HEK293 (cell line): ENCODE results near the gene WAPL.

Experiments used
- BCL11A ChIP-seq: fragments of 450-650 bp; formaldehyde crosslinking; IDR thresholded peaks from 2 replicates; pipeline ENCODE4 v1.5.1; 2016; ENCODE audit warnings: low read depth, missing biosample characterization, missing genetic modification characterization
- GLI2 ChIP-seq: fragments of 450-650 bp; formaldehyde crosslinking; IDR thresholded peaks from 2 replicates; pipeline ENCODE4; 2017; ENCODE audit warnings: missing biosample characterization, missing genetic modification characterization, low read depth, borderline replicate concordance
- IKZF3 ChIP-seq: fragments of 450-650 bp; IDR thresholded peaks from 2 replicates; pipeline ENCODE4 v1.5.0; 2018; ENCODE audit warnings: missing biosample characterization, mild to moderate bottlenecking, missing genetic modification characterization, moderate library complexity
- KLF10 ChIP-seq: fragments of 450-650 bp; IDR thresholded peaks from 2 replicates; pipeline ENCODE4 v1.5.1; 2018; ENCODE audit warnings: missing biosample characterization, mild to moderate bottlenecking, missing genetic modification characterization
- REPIN1 ChIP-seq: fragments of 450-650 bp; formaldehyde crosslinking; IDR thresholded peaks from 2 replicates; pipeline ENCODE4 v1.5.1; 2017; ENCODE audit warnings: missing biosample characterization, missing genetic modification characterization, low read depth
- SP7 ChIP-seq: fragments of 450-650 bp; formaldehyde crosslinking; IDR thresholded peaks from 2 replicates; pipeline ENCODE4 v1.5.1; 2016; ENCODE audit warnings: missing biosample characterization, missing genetic modification characterization
- TRIM28 ChIP-seq: IDR thresholded peaks from 2 replicates; pipeline ENCODE4 v1.6.1; 2011; ENCODE audit warnings: low read length, control low read depth, borderline replicate concordance
- YY1 ChIP-seq: fragments of 450-650 bp; formaldehyde crosslinking; IDR thresholded peaks from 2 replicates; pipeline ENCODE4 v1.5.1; 2018; ENCODE audit warnings: missing biosample characterization, missing genetic modification characterization
- ZBTB8A ChIP-seq: fragments of 450-650 bp; formaldehyde crosslinking; IDR thresholded peaks from 2 replicates; pipeline ENCODE4 v1.5.1; 2016; ENCODE audit warnings: missing biosample characterization, missing genetic modification characterization
- ZEB2 ChIP-seq: fragments of 450-650 bp; formaldehyde crosslinking; IDR thresholded peaks from 2 replicates; pipeline ENCODE4 v1.5.1; 2016; ENCODE audit warnings: missing biosample characterization, missing genetic modification characterization
- ZNF140 ChIP-seq: fragments of 450-650 bp; formaldehyde crosslinking; IDR thresholded peaks from 2 replicates; pipeline ENCODE4 v1.5.1; 2016; ENCODE audit warnings: missing biosample characterization, missing genetic modification characterization
- ZNF2 ChIP-seq: fragments of 450-650 bp; formaldehyde crosslinking; IDR thresholded peaks from 2 replicates; pipeline ENCODE4 v1.5.1; 2016; ENCODE audit warnings: missing biosample characterization, missing genetic modification characterization
- ZNF24 ChIP-seq: fragments of 450-650 bp; formaldehyde crosslinking; IDR thresholded peaks from 2 replicates; pipeline ENCODE4 v1.5.1; 2016; ENCODE audit warnings: missing biosample characterization, missing genetic modification characterization
- ZNF292 ChIP-seq: fragments of 450-650 bp; formaldehyde crosslinking; IDR thresholded peaks from 2 replicates; pipeline ENCODE4 v1.5.1; 2016; ENCODE audit warnings: low read depth, missing biosample characterization, missing genetic modification characterization, borderline replicate concordance
- ZNF302 ChIP-seq: fragments of 450-650 bp; formaldehyde crosslinking; IDR thresholded peaks from 2 replicates; pipeline ENCODE4 v1.5.1; 2016; ENCODE audit warnings: missing biosample characterization, missing genetic modification characterization, low read depth
- ZNF404 ChIP-seq: fragments of 450-650 bp; formaldehyde crosslinking; IDR thresholded peaks from 2 replicates; pipeline ENCODE4 v1.5.1; 2017; ENCODE audit warnings: missing biosample characterization, missing genetic modification characterization
- ZNF426 ChIP-seq: fragments of 450-650 bp; formaldehyde crosslinking; IDR thresholded peaks from 2 replicates; pipeline ENCODE4 v1.5.1; 2017; ENCODE audit warnings: missing biosample characterization, missing genetic modification characterization, mild to moderate bottlenecking, inconsistent platforms, moderate library complexity
- ZNF473 ChIP-seq: fragments of 450-650 bp; formaldehyde crosslinking; IDR thresholded peaks from 2 replicates; pipeline ENCODE4 v1.5.1; 2017; ENCODE audit warnings: missing biosample characterization, missing genetic modification characterization
- ZNF560 ChIP-seq: fragments of 450-650 bp; formaldehyde crosslinking; IDR thresholded peaks from 2 replicates; pipeline ENCODE4 v1.5.1; 2017; ENCODE audit warnings: missing biosample characterization, missing genetic modification characterization, borderline replicate concordance
- ZNF585B ChIP-seq: fragments of 450-650 bp; formaldehyde crosslinking; IDR thresholded peaks from 2 replicates; pipeline ENCODE4 v1.5.1; 2016; ENCODE audit warnings: missing biosample characterization, missing genetic modification characterization
- ZNF629 ChIP-seq: fragments of 450-650 bp; formaldehyde crosslinking; IDR thresholded peaks from 2 replicates; pipeline ENCODE4 v1.5.1; 2017; ENCODE audit warnings: missing biosample characterization, missing genetic modification characterization
- ZNF654 ChIP-seq: fragments of 450-650 bp; formaldehyde crosslinking; IDR thresholded peaks from 2 replicates; pipeline ENCODE4 v1.5.1; 2016; ENCODE audit warnings: low read depth, missing biosample characterization, missing genetic modification characterization
- ZNF777 ChIP-seq: fragments of 450-650 bp; formaldehyde crosslinking; IDR thresholded peaks from 2 replicates; pipeline ENCODE4 v1.5.1; 2017; ENCODE audit warnings: missing biosample characterization, missing genetic modification characterization, borderline replicate concordance
- ZXDB ChIP-seq: fragments of 450-650 bp; formaldehyde crosslinking; IDR thresholded peaks from 2 replicates; pipeline ENCODE4 v1.5.1; 2016; ENCODE audit warnings: missing biosample characterization, missing genetic modification characterization
- TF ChIP-seq, protein P1 (sequence below): fragments of 450-650 bp; formaldehyde crosslinking; conservative IDR thresholded peaks from 2 replicates; pipeline ENCODE4 v1.5.1; 2016; ENCODE audit warnings: low read depth, missing biosample characterization, missing genetic modification characterization
- TF ChIP-seq, protein P2 (sequence below): fragments of 450-650 bp; formaldehyde crosslinking; IDR thresholded peaks from 2 replicates; pipeline ENCODE4 v1.5.1; 2017; ENCODE audit warnings: missing biosample characterization, missing genetic modification characterization
- TF ChIP-seq, protein P3 (sequence below): fragments of 450-650 bp; formaldehyde crosslinking; IDR thresholded peaks from 2 replicates; pipeline ENCODE4 v1.5.1; 2016; ENCODE audit warnings: missing biosample characterization, missing genetic modification characterization
- TF ChIP-seq, protein P4 (sequence below): fragments of 450-650 bp; formaldehyde crosslinking; IDR thresholded peaks from 2 replicates; pipeline ENCODE4 v1.5.1; 2016; ENCODE audit warnings: missing biosample characterization, missing genetic modification characterization, low read depth
- TF ChIP-seq, protein P5 (sequence below): fragments of 450-650 bp; formaldehyde crosslinking; IDR thresholded peaks from 2 replicates; pipeline ENCODE4 v1.5.1; 2016; ENCODE audit warnings: missing biosample characterization, missing genetic modification characterization
- TF ChIP-seq, protein P6 (sequence below): fragments of 450-650 bp; formaldehyde crosslinking; IDR thresholded peaks from 2 replicates; pipeline ENCODE4 v1.5.1; 2016; ENCODE audit warnings: missing biosample characterization, missing genetic modification characterization

The WAPL gene

DNA sequence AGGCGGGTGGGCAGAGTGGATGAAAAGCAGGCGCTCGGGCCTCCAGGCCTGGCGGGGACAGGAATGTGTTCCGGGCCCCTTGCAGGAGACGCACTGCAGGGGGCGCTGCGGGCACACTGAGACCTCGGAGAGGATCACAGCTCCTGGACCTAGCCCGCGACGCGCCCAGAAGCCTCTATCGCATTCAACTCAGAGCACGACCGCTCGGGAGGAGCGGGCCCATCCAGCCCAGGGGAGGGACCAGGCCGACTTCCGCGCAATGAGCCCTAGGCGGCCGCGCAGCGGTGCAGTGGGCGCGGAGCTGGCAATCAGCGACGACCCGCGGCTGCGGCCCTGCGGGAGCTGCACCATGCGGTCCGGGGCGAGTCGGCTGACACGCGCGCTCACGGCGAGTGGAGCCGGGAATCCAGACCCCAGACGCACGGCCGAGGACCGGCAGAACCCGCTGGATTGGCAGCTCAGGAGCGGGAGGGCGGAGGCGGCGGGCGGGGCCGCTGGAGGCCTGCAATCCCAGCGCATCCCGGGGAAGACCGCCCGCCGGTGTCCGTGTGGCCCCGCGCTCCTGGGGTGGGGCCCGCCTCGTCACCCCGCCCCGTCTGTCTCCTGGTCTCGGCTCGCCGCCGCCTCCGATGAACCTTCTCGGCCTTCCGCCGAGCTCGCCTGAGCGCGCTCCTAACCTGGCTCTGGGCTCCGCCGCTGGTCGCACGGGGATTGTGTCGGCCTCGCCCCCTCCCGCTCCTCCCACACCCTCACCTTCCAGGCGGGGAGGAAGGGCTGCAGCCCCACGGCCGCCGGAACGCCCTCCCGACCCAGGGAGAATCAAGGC is 121.5 kb downstream of the WAPL start (continued):
- no peak for TF ChIP-seq ZNF560
- no peak for TF ChIP-seq ZNF426
- TF ChIP-seq ZNF777 (tag by site-specific recombination): no peak
- TF ChIP-seq ZBTB8A (tag by site-specific recombination): peak; percentile 96
- no peak; the same call in 1 of the 2 replicates for TF ChIP-seq BCL11A (tag by site-specific recombination)
- TF ChIP-seq, protein P1, sequence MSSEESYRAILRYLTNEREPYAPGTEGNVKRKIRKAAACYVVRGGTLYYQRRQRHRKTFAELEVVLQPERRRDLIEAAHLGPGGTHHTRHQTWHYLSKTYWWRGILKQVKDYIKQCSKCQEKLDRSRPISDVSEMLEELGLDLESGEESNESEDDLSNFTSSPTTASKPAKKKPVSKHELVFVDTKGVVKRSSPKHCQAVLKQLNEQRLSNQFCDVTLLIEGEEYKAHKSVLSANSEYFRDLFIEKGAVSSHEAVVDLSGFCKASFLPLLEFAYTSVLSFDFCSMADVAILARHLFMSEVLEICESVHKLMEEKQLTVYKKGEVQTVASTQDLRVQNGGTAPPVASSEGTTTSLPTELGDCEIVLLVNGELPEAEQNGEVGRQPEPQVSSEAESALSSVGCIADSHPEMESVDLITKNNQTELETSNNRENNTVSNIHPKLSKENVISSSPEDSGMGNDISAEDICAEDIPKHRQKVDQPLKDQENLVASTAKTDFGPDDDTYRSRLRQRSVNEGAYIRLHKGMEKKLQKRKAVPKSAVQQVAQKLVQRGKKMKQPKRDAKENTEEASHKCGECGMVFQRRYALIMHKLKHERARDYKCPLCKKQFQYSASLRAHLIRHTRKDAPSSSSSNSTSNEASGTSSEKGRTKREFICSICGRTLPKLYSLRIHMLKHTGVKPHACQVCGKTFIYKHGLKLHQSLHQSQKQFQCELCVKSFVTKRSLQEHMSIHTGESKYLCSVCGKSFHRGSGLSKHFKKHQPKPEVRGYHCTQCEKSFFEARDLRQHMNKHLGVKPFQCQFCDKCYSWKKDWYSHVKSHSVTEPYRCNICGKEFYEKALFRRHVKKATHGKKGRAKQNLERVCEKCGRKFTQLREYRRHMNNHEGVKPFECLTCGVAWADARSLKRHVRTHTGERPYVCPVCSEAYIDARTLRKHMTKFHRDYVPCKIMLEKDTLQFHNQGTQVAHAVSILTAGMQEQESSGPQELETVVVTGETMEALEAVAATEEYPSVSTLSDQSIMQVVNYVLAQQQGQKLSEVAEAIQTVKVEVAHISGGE: peak; percentile 37
- TF ChIP-seq ZXDB (tag by site-specific recombination): peak; percentile 72
- no peak for TF ChIP-seq GLI2 (tag by site-specific recombination)
- TF ChIP-seq, protein P2, sequence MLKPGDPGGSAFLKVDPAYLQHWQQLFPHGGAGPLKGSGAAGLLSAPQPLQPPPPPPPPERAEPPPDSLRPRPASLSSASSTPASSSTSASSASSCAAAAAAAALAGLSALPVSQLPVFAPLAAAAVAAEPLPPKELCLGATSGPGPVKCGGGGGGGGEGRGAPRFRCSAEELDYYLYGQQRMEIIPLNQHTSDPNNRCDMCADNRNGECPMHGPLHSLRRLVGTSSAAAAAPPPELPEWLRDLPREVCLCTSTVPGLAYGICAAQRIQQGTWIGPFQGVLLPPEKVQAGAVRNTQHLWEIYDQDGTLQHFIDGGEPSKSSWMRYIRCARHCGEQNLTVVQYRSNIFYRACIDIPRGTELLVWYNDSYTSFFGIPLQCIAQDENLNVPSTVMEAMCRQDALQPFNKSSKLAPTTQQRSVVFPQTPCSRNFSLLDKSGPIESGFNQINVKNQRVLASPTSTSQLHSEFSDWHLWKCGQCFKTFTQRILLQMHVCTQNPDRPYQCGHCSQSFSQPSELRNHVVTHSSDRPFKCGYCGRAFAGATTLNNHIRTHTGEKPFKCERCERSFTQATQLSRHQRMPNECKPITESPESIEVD (tag by site-specific recombination): no peak
- no peak for TF ChIP-seq ZNF404 (tag by site-specific recombination)
- no peak for TF ChIP-seq ZNF302
- TF ChIP-seq ZNF140 (tag by site-specific recombination): no peak
- TF ChIP-seq, protein P3, sequence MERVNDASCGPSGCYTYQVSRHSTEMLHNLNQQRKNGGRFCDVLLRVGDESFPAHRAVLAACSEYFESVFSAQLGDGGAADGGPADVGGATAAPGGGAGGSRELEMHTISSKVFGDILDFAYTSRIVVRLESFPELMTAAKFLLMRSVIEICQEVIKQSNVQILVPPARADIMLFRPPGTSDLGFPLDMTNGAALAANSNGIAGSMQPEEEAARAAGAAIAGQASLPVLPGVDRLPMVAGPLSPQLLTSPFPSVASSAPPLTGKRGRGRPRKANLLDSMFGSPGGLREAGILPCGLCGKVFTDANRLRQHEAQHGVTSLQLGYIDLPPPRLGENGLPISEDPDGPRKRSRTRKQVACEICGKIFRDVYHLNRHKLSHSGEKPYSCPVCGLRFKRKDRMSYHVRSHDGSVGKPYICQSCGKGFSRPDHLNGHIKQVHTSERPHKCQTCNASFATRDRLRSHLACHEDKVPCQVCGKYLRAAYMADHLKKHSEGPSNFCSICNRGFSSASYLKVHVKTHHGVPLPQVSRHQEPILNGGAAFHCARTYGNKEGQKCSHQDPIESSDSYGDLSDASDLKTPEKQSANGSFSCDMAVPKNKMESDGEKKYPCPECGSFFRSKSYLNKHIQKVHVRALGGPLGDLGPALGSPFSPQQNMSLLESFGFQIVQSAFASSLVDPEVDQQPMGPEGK (tag by site-specific recombination): peak; percentile 56; the same call in 1 of the 2 replicates
- TF ChIP-seq ZNF292 (tag by site-specific recombination): no peak
- TF ChIP-seq ZNF585B (tag by site-specific recombination): no peak
- peak; percentile 46; the same call in 1 of the 2 replicates for TF ChIP-seq ZNF629 (tag by site-specific recombination)
- TF ChIP-seq SP7 (tag by site-specific recombination): peak; percentile 68
- TF ChIP-seq KLF10 (tag by site-specific recombination): peak; percentile 40; the same call in 1 of the 2 replicates
- TF ChIP-seq, protein P4, sequence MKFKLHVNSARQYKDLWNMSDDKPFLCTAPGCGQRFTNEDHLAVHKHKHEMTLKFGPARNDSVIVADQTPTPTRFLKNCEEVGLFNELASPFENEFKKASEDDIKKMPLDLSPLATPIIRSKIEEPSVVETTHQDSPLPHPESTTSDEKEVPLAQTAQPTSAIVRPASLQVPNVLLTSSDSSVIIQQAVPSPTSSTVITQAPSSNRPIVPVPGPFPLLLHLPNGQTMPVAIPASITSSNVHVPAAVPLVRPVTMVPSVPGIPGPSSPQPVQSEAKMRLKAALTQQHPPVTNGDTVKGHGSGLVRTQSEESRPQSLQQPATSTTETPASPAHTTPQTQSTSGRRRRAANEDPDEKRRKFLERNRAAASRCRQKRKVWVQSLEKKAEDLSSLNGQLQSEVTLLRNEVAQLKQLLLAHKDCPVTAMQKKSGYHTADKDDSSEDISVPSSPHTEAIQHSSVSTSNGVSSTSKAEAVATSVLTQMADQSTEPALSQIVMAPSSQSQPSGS (tag by site-specific recombination): no peak
- TF ChIP-seq ZNF2 (tag by site-specific recombination): peak; percentile 96
- TF ChIP-seq ZNF473 (tag by site-specific recombination): no peak
- peak; percentile 88 for TF ChIP-seq ZNF654 (tag by site-specific recombination)
- TF ChIP-seq ZEB2 (tag by site-specific recombination): peak; percentile 79
- no peak; the same call in 1 of the 2 replicates for TF ChIP-seq REPIN1 (tag by site-specific recombination)
- TF ChIP-seq TRIM28: peak; percentile 72; the same call in 1 of the 2 replicates
- no peak; the same call in 1 of the 2 replicates for TF ChIP-seq ZNF24 (tag by site-specific recombination)
- TF ChIP-seq, protein P5, sequence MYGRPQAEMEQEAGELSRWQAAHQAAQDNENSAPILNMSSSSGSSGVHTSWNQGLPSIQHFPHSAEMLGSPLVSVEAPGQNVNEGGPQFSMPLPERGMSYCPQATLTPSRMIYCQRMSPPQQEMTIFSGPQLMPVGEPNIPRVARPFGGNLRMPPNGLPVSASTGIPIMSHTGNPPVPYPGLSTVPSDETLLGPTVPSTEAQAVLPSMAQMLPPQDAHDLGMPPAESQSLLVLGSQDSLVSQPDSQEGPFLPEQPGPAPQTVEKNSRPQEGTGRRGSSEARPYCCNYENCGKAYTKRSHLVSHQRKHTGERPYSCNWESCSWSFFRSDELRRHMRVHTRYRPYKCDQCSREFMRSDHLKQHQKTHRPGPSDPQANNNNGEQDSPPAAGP (tag by site-specific recombination): peak; percentile 82
- TF ChIP-seq IKZF3: peak; percentile 85
- no peak; the same call in 1 of the 2 replicates for TF ChIP-seq YY1 (tag by site-specific recombination)
- TF ChIP-seq, protein P6, sequence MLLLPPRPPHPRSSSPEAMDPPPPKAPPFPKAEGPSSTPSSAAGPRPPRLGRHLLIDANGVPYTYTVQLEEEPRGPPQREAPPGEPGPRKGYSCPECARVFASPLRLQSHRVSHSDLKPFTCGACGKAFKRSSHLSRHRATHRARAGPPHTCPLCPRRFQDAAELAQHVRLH (tag by site-specific recombination): no peak
